Measurements from ENCODE around the gene KIF6. TPM values are rescaled to one million over a fixed set of nuclear protein-coding genes. Genes with fewer than 3 reads are reported as not detected.

KIF6 gene
- total RNA-seq, 4 donors from 2014 or later: 0.14 to 46.6 (median 0.48) TPM; not detected in 1

GRCh38 chr6:39445667-39446066 lies 279.5 kb downstream of the KIF6 start:
- DNase-seq: no peak
- H3K27me3 ChIP-seq: no peaks in the 10 kb centered on the region
- H3K27ac ChIP-seq: no peak overlapping the region
- in situ Hi-C loops (cut with MboI; ENCODE audit: low pct_ligation_motif_present in 1 of 4, low pct_unique_long_range_greater_than_20kb in 1 of 4, low sequenced_read_pairs in 3 of 4): no loop called here
- no peaks in the 10 kb centered on the region for H3K4me1 ChIP-seq
- intact Hi-C loops (cut with DNase I; ENCODE audit: low total_unique reads): no loop called here
- H3K4me3 ChIP-seq: no peak overlapping the region
- TF ChIP-seq EP300 (IDR thresholded peaks at IDR 0.05; ENCODE audit: low read depth) (no peak), POLR2A (IDR thresholded peaks at IDR 0.05) (no peak), POLR2AphosphoS5 (IDR thresholded peaks at IDR 0.05) (no peak)
- TF ChIP-seq, protein P1, sequence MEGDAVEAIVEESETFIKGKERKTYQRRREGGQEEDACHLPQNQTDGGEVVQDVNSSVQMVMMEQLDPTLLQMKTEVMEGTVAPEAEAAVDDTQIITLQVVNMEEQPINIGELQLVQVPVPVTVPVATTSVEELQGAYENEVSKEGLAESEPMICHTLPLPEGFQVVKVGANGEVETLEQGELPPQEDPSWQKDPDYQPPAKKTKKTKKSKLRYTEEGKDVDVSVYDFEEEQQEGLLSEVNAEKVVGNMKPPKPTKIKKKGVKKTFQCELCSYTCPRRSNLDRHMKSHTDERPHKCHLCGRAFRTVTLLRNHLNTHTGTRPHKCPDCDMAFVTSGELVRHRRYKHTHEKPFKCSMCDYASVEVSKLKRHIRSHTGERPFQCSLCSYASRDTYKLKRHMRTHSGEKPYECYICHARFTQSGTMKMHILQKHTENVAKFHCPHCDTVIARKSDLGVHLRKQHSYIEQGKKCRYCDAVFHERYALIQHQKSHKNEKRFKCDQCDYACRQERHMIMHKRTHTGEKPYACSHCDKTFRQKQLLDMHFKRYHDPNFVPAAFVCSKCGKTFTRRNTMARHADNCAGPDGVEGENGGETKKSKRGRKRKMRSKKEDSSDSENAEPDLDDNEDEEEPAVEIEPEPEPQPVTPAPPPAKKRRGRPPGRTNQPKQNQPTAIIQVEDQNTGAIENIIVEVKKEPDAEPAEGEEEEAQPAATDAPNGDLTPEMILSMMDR (IDR thresholded peaks at IDR 0.05): no peak
- H3K9me3 ChIP-seq: no peaks in the 10 kb centered on the region
- 90 to 100% methylated on average over 1 of the region's 1 CpG for WGBS, 2 donors (ENCODE audit: low coverage in 1 of 2)
- H3K36me3 ChIP-seq: no peaks in the 10 kb centered on the region

- in situ Hi-C loops (cut with MboI; ENCODE audit: low pct_ligation_motif_present in 1 of 4, low pct_unique_long_range_greater_than_20kb in 1 of 4, low sequenced_read_pairs in 3 of 4): no loop called here
- WGBS, 2 donors (ENCODE audit: low coverage in 1 of 2): 88 to 91% methylated on average over 5 of the region's 5 CpGs
Measured at GRCh38 chr6:39444479-39445019, 280.7 kb downstream of the KIF6 start.

DNA sequence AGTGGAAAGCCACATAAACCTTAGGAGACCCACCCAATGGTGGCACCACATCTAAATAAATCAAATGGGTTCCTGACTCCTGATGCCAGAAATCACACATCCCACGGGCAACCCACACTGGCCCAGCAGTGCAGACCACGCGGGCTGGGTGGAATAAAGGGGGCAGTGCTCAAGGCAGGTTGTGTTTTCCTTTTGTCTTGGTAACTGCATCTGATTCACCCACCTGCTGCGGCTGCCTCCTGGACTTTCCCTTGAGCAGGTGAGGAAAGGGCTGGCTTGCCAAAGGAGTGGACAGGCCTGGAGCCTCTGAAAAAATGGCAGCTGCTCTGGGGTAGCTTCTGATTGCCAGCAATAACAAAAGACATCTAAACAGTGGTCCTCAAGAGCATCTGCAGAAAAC lies 283.2 kb downstream of the KIF6 start:
- no peaks in the 10 kb centered on the region for H3K9me3 ChIP-seq
- in situ Hi-C loops (cut with MboI; ENCODE audit: low pct_ligation_motif_present in 1 of 4, low pct_unique_long_range_greater_than_20kb in 1 of 4, low sequenced_read_pairs in 3 of 4) (no loop called here), intact Hi-C loops (cut with DNase I; ENCODE audit: low total_unique reads) (no loop called here)
- WGBS, 2 donors (ENCODE audit: low coverage in 1 of 2): 93% methylated on average over 4 of the region's 4 CpGs; no CpG with 5 or more reads in 1 of the 2 donors
- no peak overlapping the region for H3K4me3 ChIP-seq
- H3K27me3 ChIP-seq: no peaks in the 10 kb centered on the region
- DNase-seq: no peak
- H3K27ac ChIP-seq: no peak overlapping the region
- TF ChIP-seq EP300 (IDR thresholded peaks at IDR 0.05; ENCODE audit: low read depth): no peak
- no peak for TF ChIP-seq POLR2A (IDR thresholded peaks at IDR 0.05)
- no peak for TF ChIP-seq POLR2AphosphoS5 (IDR thresholded peaks at IDR 0.05)
- TF ChIP-seq, protein P1 (IDR thresholded peaks at IDR 0.05): no peak
- H3K4me1 ChIP-seq: no peaks in the 10 kb centered on the region
- no peaks in the 10 kb centered on the region for H3K36me3 ChIP-seq

More at GRCh38 chr6:39444479-39445019, 280.7 kb downstream of the KIF6 start:
- DNase-seq: no peak
- no peaks in the 10 kb centered on the region for H3K4me1 ChIP-seq
- no peak overlapping the region for H3K4me3 ChIP-seq
- intact Hi-C loops (cut with DNase I; ENCODE audit: low total_unique reads): no loop called here
- H3K9me3 ChIP-seq: no peaks in the 10 kb centered on the region
- H3K27ac ChIP-seq: no peak overlapping the region
- H3K36me3 ChIP-seq: no peaks in the 10 kb centered on the region
- TF ChIP-seq POLR2AphosphoS5 (IDR thresholded peaks at IDR 0.05) (no peak), EP300 (IDR thresholded peaks at IDR 0.05; ENCODE audit: low read depth) (no peak), POLR2A (IDR thresholded peaks at IDR 0.05) (no peak)
- TF ChIP-seq, protein P1 (IDR thresholded peaks at IDR 0.05): no peak
- H3K27me3 ChIP-seq: no peaks in the 10 kb centered on the region

- H3K27me3 ChIP-seq: no peaks in the 10 kb centered on the region
- intact Hi-C loops (cut with DNase I; ENCODE audit: low total_unique reads): no loop called here
- no peak for DNase-seq
- in situ Hi-C loops (cut with MboI; ENCODE audit: low pct_ligation_motif_present in 1 of 4, low pct_unique_long_range_greater_than_20kb in 1 of 4, low sequenced_read_pairs in 3 of 4): no loop called here
- WGBS, 2 donors (ENCODE audit: low coverage in 1 of 2): 93 to 100% methylated on average over 2 to 6 of the region's 6 CpGs
- no peaks in the 10 kb centered on the region for H3K36me3 ChIP-seq
- no peaks in the 10 kb centered on the region for H3K4me1 ChIP-seq
- peaks cover under 1 to 5% of the 10 kb centered on the region in 2 donors for H3K9me3 ChIP-seq
- H3K27ac ChIP-seq: no peak overlapping the region
- H3K4me3 ChIP-seq: no peak overlapping the region
- TF ChIP-seq POLR2A (IDR thresholded peaks at IDR 0.05): no peak
- TF ChIP-seq, protein P1 (IDR thresholded peaks at IDR 0.05): no peak
Measured at GRCh38 chr6:39441301-39441700, 283.9 kb downstream of the KIF6 start.
